T-helper 1 cell treated with Interleukin-12 subunit alpha and Interleukin-12 subunit beta and Interleukin-4 antibody, amounts not matched to agents 30 ng/mL and 1 ng/mL, for 36 hours (primary cell): ENCODE measurements around the gene PPP1R13L. TPM values are rescaled to one million over a fixed set of nuclear protein-coding genes. Genes with fewer than 3 reads are reported as not detected.

Experiments
- intact Hi-C: fragments of 100-400 bp; cut with micrococcal nuclease; formaldehyde crosslinking; loops from one replicate; pipeline ENCODE4 v1.15.1; 2024
- total RNA-seq: library from RNA; stranded (reverse); gene quantifications from 2 replicates; pipeline ENCODE4 v1.2.3, GENCODE V29; 2022

PPP1R13L gene
- total RNA-seq, 1 donor from 2014 or later: 10.6 TPM

DNA sequence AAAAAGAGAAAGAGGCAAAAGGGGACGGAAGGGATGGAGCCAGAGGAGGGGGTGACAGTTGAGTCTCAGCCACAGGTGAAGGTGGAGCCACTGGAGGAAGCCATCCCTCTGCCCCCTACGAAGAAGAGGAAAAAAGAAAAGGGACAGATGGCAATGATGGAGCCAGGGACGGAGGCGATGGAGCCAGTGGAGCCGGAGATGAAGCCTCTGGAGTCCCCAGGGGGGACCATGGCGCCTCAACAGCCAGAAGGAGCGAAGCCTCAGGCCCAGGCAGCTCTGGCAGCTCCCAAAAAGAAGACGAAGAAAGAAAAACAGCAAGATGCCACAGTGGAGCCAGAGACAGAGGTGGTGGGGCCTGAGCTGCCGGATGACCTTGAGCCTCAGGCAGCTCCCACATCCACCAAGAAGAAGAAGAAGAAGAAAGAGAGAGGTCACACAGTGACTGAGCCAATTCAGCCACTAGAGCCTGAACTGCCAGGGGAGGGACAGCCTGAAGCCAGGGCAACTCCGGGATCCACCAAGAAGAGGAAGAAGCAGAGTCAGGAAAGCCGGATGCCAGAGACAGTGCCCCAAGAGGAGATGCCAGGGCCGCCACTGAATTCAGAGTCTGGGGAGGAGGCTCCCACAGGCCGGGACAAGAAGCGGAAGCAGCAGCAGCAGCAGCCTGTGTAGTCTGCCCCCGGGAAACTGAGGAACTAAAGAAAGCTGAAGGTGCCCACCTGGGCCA, 4.1 kb upstream of the PPP1R13L start:
- intact Hi-C loops: loop anchor here (5.0 kb wide), 2 partner anchors 317 to 407 kb away; partner anchors contain the start of genes PPP1R37 and RELB

DNA sequence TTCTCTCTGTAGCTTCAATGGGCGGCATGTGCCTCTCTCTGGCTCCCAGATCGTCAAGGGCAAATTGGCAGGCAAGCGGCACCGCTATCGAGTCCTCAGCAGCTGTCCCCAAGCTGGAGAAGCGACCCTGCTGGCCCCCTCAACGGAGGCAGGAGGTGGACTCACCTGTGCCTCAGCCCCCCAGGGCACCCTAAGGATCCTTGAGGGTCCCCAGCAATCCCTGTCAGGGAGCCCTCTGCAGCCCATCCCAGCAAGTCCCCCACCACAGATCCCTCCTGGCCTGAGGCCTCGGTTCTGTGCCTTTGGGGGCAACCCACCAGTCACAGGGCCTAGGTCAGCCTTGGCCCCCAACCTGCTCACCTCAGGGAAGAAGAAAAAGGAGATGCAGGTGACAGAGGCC, 3.3 kb upstream of the PPP1R13L start:
- intact Hi-C loops: loop anchor here (5.0 kb wide), 2 partner anchors 316 to 406 kb away; partner anchors contain the start of genes PPP1R37 and RELB

DNA sequence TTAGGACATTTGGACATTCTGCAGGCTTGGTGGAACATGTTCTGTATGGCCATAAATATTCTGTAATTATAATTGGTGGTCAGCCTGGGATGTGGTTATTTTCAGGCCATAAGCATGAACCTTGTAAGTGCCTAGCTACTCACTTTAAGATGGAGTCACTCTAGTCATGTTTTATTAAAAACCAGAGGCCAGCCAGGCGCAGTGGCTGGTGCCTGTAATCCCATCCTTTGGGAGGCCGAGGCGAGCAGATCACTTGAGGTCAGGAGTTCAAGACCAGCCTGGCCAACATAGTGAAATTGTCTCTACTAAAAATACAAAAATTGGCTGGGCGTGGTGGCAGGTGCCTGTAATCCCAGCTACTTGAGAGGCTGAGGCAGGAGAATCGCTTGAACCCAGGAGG, 2.7 kb upstream of the PPP1R13L start:
- intact Hi-C loops: loop anchor here (2.0 to 5.0 kb wide), 3 partner anchors 157 to 405 kb away; partner anchors contain the start of genes MARK4, PPP1R37 and RELB

DNA sequence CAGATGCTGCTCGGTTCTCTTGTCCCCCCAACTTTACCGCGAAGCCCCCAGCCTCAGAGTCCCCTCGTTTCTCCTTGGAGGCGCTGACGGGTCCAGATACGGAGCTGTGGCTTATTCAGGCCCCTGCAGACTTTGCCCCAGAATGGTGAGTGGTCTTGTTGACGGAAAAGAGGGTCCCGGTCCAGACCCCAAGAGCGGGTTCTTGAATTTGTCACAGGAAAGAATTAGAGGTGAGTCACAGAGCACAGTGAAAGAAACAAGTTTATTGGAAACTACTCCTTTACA, 2.2 kb upstream of the PPP1R13L start:
- intact Hi-C loops: loop anchor here (2.0 to 5.0 kb wide), 3 partner anchors 156 to 405 kb away; partner anchors contain the start of genes MARK4, PPP1R37 and RELB

DNA sequence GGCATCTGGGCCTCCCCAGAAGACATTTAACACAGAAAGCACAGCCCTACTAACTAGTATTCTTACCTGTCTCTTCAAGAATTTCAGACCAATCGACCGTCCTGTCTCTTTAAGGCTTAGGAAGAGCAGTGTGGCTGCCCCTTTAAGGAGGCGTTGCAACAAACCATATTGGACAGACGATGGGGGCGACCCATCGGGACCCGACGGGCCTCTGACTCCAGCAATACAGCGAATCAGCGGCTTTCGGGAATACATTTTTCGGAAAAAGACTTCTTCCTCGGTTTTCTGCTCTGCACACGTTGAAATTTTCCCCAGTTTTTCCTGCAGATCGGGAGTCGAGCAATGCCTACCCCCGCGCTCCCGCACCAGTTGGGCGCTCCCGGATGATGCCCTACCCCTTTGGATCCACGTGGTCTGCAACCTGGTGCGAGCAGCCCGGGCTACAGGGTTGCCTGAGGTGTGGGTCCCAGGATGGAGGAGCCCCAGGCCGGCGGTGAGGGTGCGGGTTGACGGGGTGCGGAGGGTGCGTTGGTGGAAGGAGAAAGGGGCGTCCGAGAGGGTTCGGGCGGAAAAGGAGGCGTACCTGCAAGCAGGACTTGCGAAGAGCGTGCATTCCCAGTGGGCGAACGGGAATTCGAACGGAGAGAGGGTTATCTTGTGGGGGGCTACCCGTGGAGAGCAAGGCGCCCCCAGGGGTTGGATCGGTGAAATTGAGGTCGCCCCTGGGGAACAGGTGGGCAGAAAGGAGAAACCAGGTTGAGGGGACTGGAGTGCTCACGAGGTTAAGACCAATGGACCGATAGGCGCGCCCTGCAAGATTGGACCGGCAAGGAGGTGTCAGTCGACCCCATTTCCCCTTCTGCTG, 1.6 kb upstream of the PPP1R13L start, which contains the start of gene POLR1G:
Gene POLR1G (plus strand): TSS at position 419 of the 865 bp plus-strand sequence. CDS start 53 bp downstream, at position 472.
- intact Hi-C loops: loop anchor here (1.0 to 5.0 kb wide), 11 partner anchors 17 to 480 kb away; partner anchors contain the start of genes ERCC1, ERCC2, IRF2BP1 and MARK4

DNA sequence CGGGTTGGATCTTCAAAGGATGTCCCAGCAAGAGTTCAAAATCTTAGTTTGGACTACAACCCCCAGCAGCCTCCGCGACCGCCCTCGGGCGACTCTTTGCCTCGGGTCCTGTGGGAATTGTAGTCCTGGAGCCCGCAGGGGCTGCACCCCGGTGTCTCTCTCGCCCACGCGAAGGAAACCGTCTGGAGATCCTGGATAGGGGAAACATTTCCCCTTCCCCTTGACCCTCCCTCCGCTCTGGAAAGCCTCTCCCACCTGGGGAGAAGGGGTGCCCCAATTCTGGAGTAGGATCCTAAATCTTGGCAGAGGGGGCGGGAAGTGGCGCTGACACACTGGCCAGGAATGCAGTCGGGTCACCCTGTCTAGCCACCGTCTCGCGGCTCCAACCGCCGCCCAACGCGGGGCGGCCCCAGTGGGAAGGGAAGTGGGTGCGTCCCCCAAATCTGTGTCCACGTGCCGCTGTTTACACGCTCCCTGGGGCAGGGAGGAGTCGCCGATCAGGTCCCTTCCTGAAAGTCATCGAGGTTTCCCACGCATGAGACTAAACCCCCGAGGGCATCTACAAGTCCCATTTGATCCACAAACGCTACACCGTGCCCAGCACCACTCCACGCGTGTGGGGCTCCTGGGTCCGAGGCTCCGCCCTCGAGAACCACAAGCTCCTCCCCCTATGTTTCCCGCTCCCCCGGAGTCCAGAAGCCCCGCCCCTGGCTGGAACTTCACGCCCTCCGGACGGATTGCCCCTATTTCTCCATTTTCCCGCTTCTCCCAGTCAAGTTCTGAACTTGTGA, 761 bp upstream of the PPP1R13L start:
- intact Hi-C loops: loop anchor here (1.0 to 5.0 kb wide), 13 partner anchors 18 to 481 kb away; partner anchors contain the start of genes BLOC1S3, ERCC1, ERCC2 and IRF2BP1

DNA sequence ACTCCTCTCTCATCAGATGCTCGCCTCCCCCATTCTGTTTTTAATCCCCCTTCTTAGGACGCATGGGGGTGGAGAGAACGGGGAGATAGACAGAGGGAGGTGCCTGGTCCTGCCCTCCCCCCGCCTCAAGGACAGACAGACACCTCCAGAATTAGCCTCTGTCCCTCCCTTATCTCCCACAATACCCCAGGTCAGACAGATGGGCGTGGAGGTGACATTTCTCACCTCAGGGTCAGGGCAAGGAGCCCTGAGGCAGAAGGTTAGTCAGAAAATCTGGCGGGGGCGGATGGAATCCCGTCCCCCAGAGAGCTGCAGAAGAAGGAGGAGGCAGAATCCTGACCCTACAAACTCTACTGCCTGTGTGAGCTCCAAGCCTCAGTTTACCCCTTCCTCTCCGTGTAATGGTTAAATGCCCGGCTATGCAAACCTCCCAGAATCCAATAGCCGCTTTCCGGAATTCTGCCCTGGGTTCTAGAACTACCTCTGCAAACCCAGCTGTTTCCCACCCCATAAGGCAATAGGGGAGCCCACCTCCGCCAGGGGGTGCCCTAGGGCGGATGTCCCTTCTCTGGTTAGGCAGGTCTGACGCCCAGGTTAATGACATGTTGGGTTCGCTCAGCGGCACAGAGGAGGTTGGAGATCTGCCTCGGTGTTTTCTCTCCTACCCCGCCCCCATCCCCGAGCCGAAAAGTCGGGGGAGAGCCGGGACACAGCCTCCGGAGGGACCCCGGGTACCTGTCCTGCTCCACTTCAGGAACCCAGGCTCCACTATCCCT, 900 bp downstream of the PPP1R13L start:
- intact Hi-C loops: no loop called here

DNA sequence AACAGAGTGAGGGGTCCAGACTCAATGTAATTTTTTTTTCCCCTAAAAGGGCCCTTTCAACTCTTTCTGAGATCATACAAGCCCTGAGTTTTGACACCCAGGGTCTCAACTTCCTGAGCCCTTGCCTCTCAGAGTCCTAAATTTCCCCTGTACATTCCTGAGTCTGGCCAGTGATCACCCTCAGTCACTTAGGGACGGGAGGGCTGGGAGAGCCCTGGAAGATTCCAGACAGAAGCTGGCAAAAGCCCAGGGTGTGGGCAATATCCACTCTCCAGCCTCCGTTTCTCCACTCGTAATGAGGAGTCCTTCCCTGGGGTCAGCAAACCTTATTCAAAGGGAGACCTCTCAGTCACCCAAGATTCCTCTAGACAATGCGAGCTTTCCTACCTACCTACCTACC, 1.6 kb downstream of the PPP1R13L start:
- intact Hi-C loops: no loop called here

DNA sequence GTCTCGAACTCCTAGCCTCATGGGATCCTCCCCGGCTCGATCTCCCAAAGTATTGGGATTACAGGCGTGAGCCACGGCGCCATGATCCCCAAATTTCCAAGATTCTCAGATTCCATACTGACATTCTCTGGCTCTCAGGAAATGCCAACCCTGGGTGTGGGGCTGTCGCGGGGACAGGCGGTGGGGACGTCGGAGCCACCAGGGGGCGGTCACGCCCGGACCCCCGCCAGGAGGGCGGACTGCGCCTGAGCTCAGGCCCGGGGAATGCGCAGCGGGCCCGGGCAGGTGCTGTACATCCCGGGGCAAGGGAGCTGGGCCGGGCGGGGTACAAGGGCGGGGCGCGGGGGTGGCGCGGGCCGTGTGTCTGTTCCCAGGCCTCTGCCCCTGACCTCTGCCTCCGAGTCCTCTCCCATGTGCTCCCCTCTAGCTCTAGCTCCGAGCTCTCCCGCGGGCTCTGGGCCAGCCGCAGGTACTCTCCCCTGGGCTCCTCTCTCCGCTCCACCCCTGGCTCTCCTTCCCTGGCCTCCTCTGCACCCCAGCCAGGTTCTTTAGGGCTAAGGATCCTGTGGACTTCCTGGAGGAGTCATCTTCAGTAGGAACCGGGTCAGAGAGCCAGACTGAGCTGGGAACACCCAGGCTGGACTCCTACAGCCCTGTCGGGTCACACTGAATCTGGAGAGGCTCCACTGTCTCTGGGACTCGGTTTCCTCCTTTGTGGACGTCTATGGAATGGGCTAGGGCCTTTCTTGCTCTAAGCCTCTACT, 2.4 kb downstream of the PPP1R13L start:
- intact Hi-C loops: no loop called here

DNA sequence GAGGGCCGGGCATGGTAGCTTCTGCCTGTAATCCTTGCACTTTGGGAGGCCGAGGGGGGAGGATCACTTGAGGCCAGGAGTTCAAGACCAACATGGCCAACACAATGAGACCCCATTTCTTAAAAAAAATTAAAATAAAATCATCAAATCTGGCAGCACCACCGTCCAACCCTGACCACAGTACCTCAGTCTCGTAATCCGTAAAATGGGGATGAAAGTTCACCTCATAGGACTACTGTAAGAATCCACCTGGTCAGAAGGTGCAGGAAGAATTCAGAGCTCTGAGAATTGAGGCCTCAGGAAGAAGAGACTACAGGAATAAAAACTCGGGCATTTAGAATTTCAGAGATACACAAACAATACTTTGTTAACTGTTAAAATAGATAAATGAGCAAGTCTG, 3.1 kb downstream of the PPP1R13L start:
- intact Hi-C loops: no loop called here

DNA sequence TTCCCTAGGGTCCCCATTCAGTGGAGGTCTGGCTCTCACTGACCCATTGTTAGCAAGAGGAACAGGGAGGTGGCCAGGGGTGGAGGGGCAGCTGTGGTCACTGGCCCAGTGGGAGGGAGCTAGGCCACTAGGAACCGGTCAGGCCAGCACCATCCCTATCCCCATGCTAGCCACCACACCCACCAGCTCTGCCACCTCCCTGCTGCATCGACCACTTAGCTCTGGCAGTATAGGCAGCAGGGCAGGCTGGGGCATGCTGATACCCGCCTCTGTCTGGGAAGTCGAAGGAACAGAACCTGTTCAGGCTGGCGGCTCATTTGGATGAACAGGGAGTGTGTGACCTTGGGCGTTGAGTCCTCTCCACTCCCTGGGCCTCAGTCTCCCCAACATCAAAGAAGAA, 4.7 kb downstream of the PPP1R13L start:
- intact Hi-C loops: no loop called here

DNA sequence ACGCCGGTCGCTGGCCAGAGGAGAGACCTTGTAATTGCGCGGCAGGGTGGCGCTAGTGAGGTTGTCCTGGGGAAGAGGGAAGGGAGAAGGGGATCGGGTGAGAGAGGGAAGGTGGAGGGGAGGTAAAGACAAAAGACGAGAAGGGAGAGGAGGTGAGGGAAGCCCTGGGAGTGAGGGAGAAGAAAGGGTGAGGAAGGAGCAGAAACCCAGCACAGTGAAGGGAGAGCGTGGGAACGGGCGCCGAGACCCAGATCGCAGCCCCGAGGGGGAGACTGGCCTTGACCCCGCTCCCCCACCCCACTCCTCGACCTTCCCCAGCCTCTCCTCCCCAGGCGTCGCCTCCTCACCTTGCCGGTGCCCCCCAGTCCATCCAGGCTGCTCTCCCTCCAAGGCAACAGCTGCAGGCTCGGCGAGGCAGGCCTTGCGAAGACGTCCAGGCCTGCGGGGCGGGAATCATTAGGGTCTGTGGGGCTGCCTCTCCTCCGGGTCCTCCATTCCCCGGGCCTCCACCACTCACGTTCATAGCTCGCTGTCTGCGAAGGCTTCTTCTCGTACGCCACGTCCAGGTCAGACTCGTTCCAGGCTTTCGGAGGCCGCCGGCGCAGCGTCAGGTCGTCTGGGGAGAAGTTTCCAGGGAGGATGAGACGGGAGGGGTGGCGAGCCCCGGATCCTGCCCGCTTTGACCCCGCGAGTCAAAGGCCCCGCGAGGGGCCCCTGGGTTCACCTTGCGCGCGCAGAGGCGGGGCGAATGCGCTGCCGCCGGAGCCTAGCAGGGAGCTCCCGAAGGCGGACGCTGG, 8.8 kb downstream of the PPP1R13L start:
- intact Hi-C loops: no loop called here

DNA sequence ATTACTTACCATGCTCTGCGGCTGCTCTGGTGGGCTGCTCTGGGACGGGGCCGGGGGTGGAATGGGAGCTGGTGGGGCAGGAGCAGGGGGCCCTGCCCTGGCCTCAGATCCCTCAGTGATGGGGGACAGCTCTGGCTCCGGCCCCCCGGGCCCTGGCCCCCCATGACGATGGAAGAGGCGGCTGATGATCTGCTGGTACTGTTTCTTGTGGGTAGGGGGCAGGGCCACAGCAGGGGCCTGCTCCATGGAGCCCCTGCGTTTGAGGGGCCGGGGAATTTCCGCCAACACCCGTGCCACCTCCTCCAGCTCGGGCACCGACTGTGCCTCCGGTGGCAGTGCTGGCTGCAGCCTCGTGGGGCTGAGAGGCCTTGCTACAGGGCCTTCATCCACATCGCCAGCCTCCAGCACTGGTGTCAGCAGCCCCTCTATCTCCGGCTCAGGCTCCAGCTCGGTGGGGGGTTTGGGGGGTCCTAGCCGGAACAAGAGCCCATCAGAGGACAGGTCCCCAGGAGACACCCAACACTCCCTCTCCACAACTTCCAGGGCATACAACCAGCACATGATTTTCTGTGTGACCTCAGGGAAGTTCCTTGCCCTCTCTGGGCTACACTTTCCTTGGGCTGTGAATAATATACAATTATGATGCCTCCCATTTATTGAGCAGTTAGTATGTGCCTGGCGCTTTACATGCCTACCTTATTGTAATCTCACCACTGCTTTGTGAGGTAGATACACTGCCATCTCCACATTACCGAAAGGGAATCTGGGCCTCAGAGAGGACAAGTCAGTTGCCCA, 12.8 kb downstream of the PPP1R13L start:
- intact Hi-C loops: no loop called here

DNA sequence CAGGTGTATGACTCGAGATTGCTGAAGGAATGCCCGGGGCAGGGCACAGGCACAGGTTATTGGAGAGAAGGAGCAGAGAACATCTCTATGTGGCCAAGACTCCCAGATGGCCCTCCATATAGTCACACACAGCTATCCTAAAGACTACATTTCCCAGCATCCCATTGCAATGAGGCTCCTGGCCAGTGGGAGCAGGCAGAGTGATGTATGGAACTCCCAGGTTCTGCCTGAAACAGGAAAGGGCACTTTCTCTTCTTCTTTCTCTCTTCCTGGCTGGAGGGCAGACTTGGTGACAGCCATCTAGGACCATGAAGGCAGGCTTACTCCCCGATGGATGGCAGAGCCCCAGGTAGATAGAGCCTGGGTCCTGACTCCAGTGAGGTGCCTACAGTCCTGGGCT, 13.5 kb downstream of the PPP1R13L start:
- intact Hi-C loops: no loop called here

DNA sequence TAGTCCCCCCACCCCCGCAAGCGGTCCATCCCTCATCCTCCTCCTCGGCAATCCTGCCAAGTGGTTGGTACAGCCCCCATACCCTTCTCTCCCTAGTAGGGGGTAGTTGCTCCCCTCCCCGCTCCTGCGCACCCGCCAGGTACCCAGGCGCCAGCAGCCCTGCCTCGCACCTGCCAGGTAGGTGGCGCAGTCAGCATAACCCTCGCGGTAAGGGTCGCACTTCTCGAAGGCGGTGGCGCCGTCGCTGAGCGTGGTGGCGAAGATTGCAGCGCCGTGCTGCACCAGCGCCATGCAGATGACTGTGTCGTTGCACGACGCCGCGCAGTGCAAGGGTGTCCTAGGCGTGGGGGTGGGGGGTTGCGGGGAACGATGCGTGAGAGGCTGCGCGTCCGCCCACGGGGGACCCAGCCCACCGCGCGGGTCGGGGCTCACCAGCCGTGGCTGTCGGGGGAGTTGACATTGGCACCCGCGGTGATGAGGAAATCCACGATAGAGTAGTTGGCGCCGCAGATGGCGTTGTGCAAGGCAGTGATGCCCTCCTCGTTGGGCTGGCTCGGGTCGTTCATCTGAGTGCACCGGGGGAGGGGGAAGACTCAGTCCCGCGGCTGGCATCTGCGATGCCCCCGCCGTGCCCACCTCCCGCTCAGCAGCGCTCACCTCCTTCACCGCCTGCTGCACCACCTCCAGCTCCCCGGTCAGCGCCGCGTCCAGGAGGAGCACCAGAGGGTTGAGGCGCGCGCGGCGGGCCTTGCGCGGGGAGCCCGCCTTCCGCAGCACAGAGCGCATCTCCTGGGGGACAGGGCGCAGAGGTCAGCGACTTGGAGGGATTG, 19.3 kb downstream of the PPP1R13L start:
- intact Hi-C loops: no loop called here

DNA sequence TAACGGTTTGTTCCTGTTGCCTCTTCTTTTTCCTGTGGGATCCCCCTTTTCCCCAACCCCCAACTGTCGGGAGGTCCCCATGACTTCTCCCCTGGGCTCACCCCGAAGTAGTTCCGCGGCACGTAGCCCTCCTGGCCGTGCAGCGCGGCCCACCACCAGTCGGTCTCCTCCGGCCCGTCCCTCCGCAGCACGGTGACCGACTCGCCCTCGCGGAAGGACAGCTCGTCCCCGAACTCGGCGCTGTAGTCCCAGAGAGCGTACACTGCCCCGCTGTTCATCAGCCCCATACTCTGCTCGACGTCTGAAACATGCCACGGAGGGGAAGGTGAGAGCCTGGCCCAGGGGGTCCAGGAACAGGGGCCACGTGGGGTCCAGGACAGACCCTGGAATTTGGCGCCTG, 22.4 kb downstream of the PPP1R13L start:
- intact Hi-C loops: no loop called here

DNA sequence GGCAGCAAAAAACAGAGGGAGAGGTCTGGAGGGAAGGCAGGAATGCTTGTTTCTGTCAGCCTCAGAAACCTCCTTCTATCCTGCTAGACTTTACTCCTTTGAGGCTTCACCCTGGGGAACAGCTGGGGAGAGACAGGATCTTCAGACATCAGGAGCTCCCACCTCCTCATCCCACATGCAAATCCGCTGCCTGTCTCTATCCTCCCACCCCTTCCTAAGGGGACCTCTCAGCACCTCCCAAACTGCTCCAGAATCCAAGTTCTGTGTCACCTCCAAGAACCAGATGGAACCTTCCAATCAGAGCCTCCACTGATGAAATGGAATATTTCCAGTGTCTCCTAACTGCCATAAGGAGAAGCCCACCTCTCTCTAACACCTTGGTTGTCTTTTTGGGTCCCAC, 24.8 kb downstream of the PPP1R13L start:
- intact Hi-C loops: no loop called here
